Dermis lymphatic vessel endothelial cell (primary cell): ENCODE measurements around the gene CLCA2. TPM values are rescaled to one million over a fixed set of nuclear protein-coding genes. Genes with fewer than 3 reads are reported as not detected.

Experiments used
- total RNA-seq: library from RNA; depleted of rRNA; stranded (reverse); fragments of >200 nt; gene quantifications from 2 replicates; pipeline ENCODE4 v1.2.1, GENCODE V29; 2014

CLCA2 gene, protein sequence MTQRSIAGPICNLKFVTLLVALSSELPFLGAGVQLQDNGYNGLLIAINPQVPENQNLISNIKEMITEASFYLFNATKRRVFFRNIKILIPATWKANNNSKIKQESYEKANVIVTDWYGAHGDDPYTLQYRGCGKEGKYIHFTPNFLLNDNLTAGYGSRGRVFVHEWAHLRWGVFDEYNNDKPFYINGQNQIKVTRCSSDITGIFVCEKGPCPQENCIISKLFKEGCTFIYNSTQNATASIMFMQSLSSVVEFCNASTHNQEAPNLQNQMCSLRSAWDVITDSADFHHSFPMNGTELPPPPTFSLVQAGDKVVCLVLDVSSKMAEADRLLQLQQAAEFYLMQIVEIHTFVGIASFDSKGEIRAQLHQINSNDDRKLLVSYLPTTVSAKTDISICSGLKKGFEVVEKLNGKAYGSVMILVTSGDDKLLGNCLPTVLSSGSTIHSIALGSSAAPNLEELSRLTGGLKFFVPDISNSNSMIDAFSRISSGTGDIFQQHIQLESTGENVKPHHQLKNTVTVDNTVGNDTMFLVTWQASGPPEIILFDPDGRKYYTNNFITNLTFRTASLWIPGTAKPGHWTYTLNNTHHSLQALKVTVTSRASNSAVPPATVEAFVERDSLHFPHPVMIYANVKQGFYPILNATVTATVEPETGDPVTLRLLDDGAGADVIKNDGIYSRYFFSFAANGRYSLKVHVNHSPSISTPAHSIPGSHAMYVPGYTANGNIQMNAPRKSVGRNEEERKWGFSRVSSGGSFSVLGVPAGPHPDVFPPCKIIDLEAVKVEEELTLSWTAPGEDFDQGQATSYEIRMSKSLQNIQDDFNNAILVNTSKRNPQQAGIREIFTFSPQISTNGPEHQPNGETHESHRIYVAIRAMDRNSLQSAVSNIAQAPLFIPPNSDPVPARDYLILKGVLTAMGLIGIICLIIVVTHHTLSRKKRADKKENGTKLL
- under 0.01 TPM in 1 of 2 replicates, not detected in the other for total RNA-seq

DNA sequence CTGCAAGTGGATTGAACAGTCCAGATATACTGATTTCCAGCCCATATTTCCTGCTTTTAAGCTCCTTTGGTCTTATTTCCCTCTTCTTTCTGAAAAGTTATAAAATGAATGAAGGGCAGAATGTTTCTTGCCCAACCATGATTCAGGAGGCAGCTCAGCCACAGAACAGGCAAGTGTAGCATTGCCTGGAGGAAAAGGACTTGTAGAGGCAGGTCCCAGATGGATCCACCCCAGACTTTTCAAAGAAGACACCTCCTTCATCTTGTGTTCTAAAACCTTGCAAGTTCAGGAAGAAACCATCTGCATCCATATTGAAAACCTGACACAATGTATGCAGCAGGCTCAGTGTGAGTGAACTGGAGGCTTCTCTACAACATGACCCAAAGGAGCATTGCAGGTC lies at the start of gene CLCA2:
Gene CLCA2, plus strand, starts transcription at position 299 of the 400 bp plus-strand sequence. Its CDS starts 77 bp downstream, at position 376.

GRCh38 chr1:86395751-86396497 lies 28.0 kb upstream of the CLCA2 start, which contains the start of gene ODF2L:
Gene ODF2L, minus strand, starts transcription at chr1:86396323. Its CDS starts 9,296 bp downstream, at chr1:86387027.

GRCh38 chr1:86468501-86468977 lies 44.6 kb downstream of the CLCA2 start, which contains the start of gene CLCA1:
Gene CLCA1, plus strand, starts transcription at chr1:86468927. Its CDS starts 45 bp downstream, at chr1:86468972.

Other genes with a start within 250 kb of the CLCA2 start
- gene ODF2L, start 27.8 kb upstream of the CLCA2 start, total RNA-seq, result 27.8 and 44.0 TPM in 2 replicates
- not detected in 2 replicates for gene CLCA1, start 44.8 kb downstream of the CLCA2 start, total RNA-seq
- not detected in 2 replicates for gene CLCA4, start 122.9 kb downstream of the CLCA2 start, total RNA-seq